ENCODE data around the gene HOXA4. TPM values are rescaled to one million over a fixed set of nuclear protein-coding genes. Genes with fewer than 3 reads are reported as not detected.

HOXA4 gene
- total RNA-seq, 2 donors from 2014 or later = 0.78 to 1.6 TPM

DNA sequence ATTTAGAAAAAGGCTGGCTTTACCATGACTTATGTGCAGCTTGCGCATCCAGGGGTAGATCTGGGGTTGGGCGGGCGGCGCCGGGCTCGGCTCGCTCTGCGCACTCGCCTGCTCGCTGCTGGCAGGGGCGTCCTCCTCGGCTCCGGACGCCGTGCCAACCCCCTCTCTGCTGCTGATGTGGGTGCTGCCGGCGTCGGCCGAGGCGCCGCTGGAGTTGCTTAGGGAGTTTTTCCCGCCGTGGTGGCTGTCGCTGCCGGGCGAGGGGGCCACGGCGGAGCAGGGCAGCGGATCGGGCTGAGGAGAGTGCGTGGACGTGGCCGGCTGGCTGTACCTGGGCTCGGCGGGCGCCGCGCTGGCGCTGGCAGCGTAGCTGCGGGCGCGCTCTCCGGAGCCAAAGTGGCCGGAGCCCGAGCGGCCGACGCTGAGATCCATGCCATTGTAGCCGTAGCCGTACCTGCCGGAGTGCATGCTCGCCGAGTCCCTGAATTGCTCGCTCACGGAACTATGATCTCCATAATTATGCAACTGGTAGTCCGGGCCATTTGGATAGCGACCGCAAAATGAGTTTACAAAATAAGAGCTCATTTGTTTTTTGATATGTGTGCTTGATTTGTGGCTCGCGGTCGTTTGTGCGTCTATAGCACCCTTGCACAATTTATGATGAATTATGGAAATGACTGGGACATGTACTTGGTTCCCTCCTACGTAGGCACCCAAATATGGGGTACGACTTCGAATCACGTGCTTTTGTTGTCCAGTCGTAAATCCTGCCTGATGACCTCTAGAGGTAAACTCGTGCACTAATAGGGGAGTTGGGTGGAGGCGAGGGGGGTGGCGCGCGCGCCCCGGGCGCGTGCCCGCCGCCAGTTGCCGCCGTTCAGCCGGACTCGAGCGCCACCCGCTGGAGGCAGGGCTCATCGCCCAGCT is 12.7 kb upstream of the HOXA4 start, which contains the start of gene HOXA5:
TSS of gene HOXA5 (minus strand) at position 659 of the 927 bp plus-strand sequence. CDS start at position 585, 74 bp downstream.
- intact Hi-C loops (cut with DNase I) = no loop called here
- TF ChIP-seq POLR2A (IDR thresholded peaks at IDR 0.05) = peak in 2 of 3 donors; percentile 34 to 42
- TF ChIP-seq, protein P1, sequence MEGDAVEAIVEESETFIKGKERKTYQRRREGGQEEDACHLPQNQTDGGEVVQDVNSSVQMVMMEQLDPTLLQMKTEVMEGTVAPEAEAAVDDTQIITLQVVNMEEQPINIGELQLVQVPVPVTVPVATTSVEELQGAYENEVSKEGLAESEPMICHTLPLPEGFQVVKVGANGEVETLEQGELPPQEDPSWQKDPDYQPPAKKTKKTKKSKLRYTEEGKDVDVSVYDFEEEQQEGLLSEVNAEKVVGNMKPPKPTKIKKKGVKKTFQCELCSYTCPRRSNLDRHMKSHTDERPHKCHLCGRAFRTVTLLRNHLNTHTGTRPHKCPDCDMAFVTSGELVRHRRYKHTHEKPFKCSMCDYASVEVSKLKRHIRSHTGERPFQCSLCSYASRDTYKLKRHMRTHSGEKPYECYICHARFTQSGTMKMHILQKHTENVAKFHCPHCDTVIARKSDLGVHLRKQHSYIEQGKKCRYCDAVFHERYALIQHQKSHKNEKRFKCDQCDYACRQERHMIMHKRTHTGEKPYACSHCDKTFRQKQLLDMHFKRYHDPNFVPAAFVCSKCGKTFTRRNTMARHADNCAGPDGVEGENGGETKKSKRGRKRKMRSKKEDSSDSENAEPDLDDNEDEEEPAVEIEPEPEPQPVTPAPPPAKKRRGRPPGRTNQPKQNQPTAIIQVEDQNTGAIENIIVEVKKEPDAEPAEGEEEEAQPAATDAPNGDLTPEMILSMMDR (IDR thresholded peaks at IDR 0.05) = peak in 5 of 7 experiments; percentile 13 to 42 (median 28)

DNA sequence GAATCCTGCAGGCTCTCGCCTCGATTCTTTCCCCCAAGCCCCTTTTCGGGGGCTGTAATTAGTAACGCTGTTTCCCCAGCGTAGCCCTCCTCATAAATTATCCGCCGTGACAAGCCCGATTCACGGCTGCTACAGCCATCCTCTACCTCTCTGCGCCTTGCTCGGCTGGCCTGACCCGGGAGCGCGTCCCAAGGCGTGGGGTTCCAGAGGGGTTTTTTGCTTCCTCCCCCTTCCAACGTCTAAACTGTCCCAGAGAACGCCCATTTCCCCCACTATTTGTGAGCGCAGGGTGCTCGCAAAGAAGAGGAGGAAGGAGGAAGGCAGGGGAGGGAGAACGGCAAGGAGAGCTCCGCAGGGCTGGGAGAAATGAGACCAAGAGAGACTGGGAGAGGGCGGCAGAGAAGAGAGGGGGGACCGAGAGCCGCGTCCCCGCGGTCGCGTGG is 12.0 kb upstream of the HOXA4 start:
- Histone ChIP-seq H3K9me3 (no peaks in the 10 kb centered on the region), H3K4me1 (peaks cover 32% of the 10 kb centered on the region), H3K4me3 (no peak overlapping the region), H3K36me3 (replicated peaks in 1 of 2; ENCODE audit: insufficient read depth in 1 of 2, low read depth in 2 of 2) (no peaks in the 10 kb centered on the region), H3K27me3 (peaks cover 0 to 78% of the 10 kb centered on the region in 2 donors), H3K27ac (peak overlapping the region in 3 of 4 donors; percentile 51 to 67 (median 62))
- no peak for ATAC-seq
- intact Hi-C loops (cut with DNase I) = no loop called here
- TF ChIP-seq POLR2A (IDR thresholded peaks at IDR 0.05) = no peak
- TF ChIP-seq, protein P1 (IDR thresholded peaks at IDR 0.05) = no peak
- WGBS, 2 donors = 6 to 13% methylated on average over 29 of the region's 29 CpGs
- no peak for DNase-seq

More for the DNA sequence above, 12.7 kb upstream of the HOXA4 start, which contains the start of gene HOXA5:
- ATAC-seq (peak; percentile 68), DNase-seq (peak in 3 of 4 donors; percentile 41 to 65 (median 45))
- Histone ChIP-seq H3K27ac (peak within 1 kb of the TSS in 3 of 4 donors; percentile 51 to 67 (median 62)), H3K27me3 (peaks cover 0 to 84% of the 10 kb centered on the region in 2 donors), H3K36me3 (replicated peaks in 1 of 2; ENCODE audit: insufficient read depth in 1 of 2, low read depth in 2 of 2) (no peaks in the 10 kb centered on the region), H3K4me3 (no peak within 1 kb of the TSS), H3K9me3 (no peaks in the 10 kb centered on the region), H3K4me1 (peaks cover 38% of the 10 kb centered on the region)
- WGBS, 2 donors = 9 to 30% methylated on average over 46 to 86 of the region's 86 CpGs

GRCh38 chr7:27141923-27142579 is 11.5 kb upstream of the HOXA4 start:
- H3K4me1 ChIP-seq = peaks cover 28% of the 10 kb centered on the region
- no peaks in the 10 kb centered on the region for H3K36me3 ChIP-seq (replicated peaks in 1 of 2; ENCODE audit: insufficient read depth in 1 of 2, low read depth in 2 of 2)
- intact Hi-C loops (cut with DNase I) = no loop called here
- DNase-seq (no peak), ATAC-seq (no peak)
- no peak overlapping the region for H3K4me3 ChIP-seq
- H3K27ac ChIP-seq = peak overlapping the region in 3 of 4 donors; percentile 51 to 67 (median 62)
- no peaks in the 10 kb centered on the region for H3K9me3 ChIP-seq
- WGBS, 2 donors = 9 to 30% methylated on average over 20 to 30 of the region's 30 CpGs
- H3K27me3 ChIP-seq = peaks cover 0 to 74% of the 10 kb centered on the region in 2 donors
- TF ChIP-seq, protein P1 (IDR thresholded peaks at IDR 0.05) = no peak
- no peak for TF ChIP-seq POLR2A (IDR thresholded peaks at IDR 0.05)

DNA sequence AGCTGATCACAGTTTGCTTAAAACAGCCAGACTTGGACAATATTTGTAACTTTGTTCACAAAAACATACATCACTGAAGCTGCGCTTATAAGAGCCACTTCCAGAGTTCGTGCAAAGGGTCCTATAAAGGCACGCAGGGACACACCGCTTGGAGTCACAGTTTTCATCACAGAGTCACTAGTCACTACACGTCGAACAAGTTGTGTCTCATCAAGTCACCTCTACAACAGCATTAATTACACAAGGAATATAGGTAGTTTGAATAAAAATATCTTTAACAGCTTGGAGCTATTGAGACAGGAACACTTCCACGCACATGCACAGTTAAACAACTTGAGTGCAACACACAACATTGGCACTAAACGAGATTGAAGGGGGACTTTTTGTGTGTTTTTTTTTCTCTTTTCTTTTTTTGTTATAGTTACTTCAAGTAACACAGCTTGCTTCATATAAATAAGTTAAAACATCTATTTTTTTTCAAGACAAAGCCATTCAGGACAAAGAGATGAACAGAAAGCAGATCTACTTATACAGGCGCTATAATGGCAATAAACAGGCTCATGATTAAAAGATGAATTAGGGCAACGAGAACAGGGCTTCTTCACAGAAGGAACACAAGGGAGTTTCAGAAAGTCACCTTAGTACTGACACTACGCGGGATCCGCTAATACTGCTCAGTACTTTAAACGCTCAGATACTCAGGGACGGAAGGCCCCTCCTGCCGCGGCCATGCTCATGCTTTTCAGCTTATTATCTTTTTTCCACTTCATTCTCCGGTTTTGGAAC is 10.8 kb upstream of the HOXA4 start:
- ATAC-seq = no peak
- Histone ChIP-seq H3K27me3 (peaks cover 0 to 77% of the 10 kb centered on the region in 2 donors), H3K4me3 (no peak overlapping the region), H3K9me3 (no peaks in the 10 kb centered on the region), H3K27ac (no peak overlapping the region), H3K36me3 (replicated peaks in 1 of 2; ENCODE audit: insufficient read depth in 1 of 2, low read depth in 2 of 2) (no peaks in the 10 kb centered on the region), H3K4me1 (peaks cover 28% of the 10 kb centered on the region)
- DNase-seq = no peak
- intact Hi-C loops (cut with DNase I) = no loop called here
- no peak for TF ChIP-seq POLR2A (IDR thresholded peaks at IDR 0.05)
- TF ChIP-seq, protein P1 (IDR thresholded peaks at IDR 0.05) = no peak
- WGBS, 2 donors = 22 to 36% methylated on average over 18 of the region's 18 CpGs

Measured in body of pancreas (tissue), 4 donors.